PC-9 (cell line): ENCODE results near the gene TMEM214. TPM values are rescaled to one million over a fixed set of nuclear protein-coding genes. Genes with fewer than 3 reads are reported as not detected.

ENCODE experiments used
- BruUV-seq: library from RNA; stranded (reverse); fragments of 400-500 nt; replicated peaks from 2 replicates; lab custom pipeline; 2021; lab: Mats Ljungman, UMichigan
- CTCF ChIA-PET: fragments of 300-600 bp; sonication (Branson Sonifier 250); formaldehyde crosslinking; loops from one replicate; lab custom pipeline; 2022; ENCODE audit warnings: antibody characterized with exemption; lab: Charles Lee
- POLR2A ChIA-PET: fragments of 300-600 bp; sonication (Branson Sonifier 250); formaldehyde crosslinking; loops from one replicate; lab custom pipeline; 2022; ENCODE audit warnings: antibody characterized with exemption; ENCODE audit not compliant: unreplicated experiment; lab: Charles Lee
- DNase-seq, 2 experiments: peaks; one replicate each; pipeline versions ENCODE4 v3.0.0 to v3.0.0-alpha.2; 2015 to 2022; ENCODE audit warnings: mixed read lengths in 1 of 2
- H2AFZ ChIP-seq: fragments of 200-600 bp; sonication (generic); 2 replicates; pipeline ENCODE4 v1.8.1; 2017; ENCODE audit warnings: antibody characterized with exemption
- H3F3A ChIP-seq: fragments of 200-600 bp; sonication (generic); 2 replicates; pipeline ENCODE4 v1.8.1; 2017; ENCODE audit warnings: antibody characterized with exemption, mild to moderate bottlenecking, low read depth; ENCODE audit not compliant: insufficient read depth
- H3K27ac ChIP-seq: fragments of 200-600 bp; sonication (generic); 2 replicates; pipeline ENCODE4 v1.6.1; 2016; ENCODE audit warnings: mixed run types
- H3K27me3 ChIP-seq: fragments of 200-600 bp; sonication (generic); 2 replicates; pipeline ENCODE4 v1.6.1; 2016; ENCODE audit warnings: low read depth, mixed run types; ENCODE audit not compliant: insufficient read depth
- H3K36me3 ChIP-seq: fragments of 200-600 bp; sonication (generic); 2 replicates; pipeline ENCODE4 v1.6.1; 2016; ENCODE audit warnings: low read depth, mixed run types
- H3K4me1 ChIP-seq: fragments of 200-600 bp; sonication (generic); replicated peaks from 2 replicates; pipeline ENCODE4 v1.6.1; 2016; ENCODE audit warnings: mixed run types; ENCODE audit not compliant: insufficient read depth
- H3K4me2 ChIP-seq: fragments of 200-600 bp; sonication (generic); 2 replicates; pipeline ENCODE4 v1.6.1; 2017; ENCODE audit warnings: mixed run types
- H3K4me3 ChIP-seq: fragments of 200-600 bp; sonication (generic); 2 replicates; pipeline ENCODE4 v1.6.1; 2016; ENCODE audit warnings: mixed run types
- H3K79me2 ChIP-seq: fragments of 200-600 bp; sonication (generic); 2 replicates; pipeline ENCODE4 v1.6.1; 2017; ENCODE audit warnings: low read depth, mixed run types
- H3K9me2 ChIP-seq: fragments of 200-600 bp; sonication (generic); 2 replicates; pipeline ENCODE4 v1.8.1; 2017; ENCODE audit warnings: mild to moderate bottlenecking; ENCODE audit not compliant: insufficient read depth
- H3K9me3 ChIP-seq: fragments of 200-600 bp; sonication (generic); 2 replicates; pipeline ENCODE4 v1.8.1; 2016; ENCODE audit warnings: low read depth; ENCODE audit not compliant: insufficient read depth
- H4K20me1 ChIP-seq: fragments of 200-600 bp; sonication (generic); 2 replicates; pipeline ENCODE4 v1.8.1; 2017; ENCODE audit not compliant: insufficient read depth
- EZH2 ChIP-seq: fragments of 200-600 bp; sonication (generic); IDR thresholded peaks from 2 replicates; pipeline ENCODE4 v1.8.0; 2017; ENCODE audit warnings: antibody characterized with exemption, low read depth
- intact Hi-C: fragments of 100-400 bp; cut with micrococcal nuclease; formaldehyde crosslinking; loops from one replicate; pipeline ENCODE4 v1.10.0; 2022; ENCODE audit not compliant: unreplicated experiment
- total RNA-seq: library from RNA; stranded (reverse); gene quantifications from 2 replicates; pipeline ENCODE4 v1.2.3, GENCODE V29; 2021
- TF ChIP-seq, protein P1 (sequence below): fragments of 200-600 bp; sonication (generic); conservative IDR thresholded peaks from 2 replicates; pipeline ENCODE4 v1.6.1; 2017; ENCODE audit warnings: mixed run types, antibody characterized with exemption, mild to moderate bottlenecking, moderate library complexity

Gene TMEM214
- total RNA-seq, 1 experiment from 2014 or later = 65.6 TPM

DNA sequence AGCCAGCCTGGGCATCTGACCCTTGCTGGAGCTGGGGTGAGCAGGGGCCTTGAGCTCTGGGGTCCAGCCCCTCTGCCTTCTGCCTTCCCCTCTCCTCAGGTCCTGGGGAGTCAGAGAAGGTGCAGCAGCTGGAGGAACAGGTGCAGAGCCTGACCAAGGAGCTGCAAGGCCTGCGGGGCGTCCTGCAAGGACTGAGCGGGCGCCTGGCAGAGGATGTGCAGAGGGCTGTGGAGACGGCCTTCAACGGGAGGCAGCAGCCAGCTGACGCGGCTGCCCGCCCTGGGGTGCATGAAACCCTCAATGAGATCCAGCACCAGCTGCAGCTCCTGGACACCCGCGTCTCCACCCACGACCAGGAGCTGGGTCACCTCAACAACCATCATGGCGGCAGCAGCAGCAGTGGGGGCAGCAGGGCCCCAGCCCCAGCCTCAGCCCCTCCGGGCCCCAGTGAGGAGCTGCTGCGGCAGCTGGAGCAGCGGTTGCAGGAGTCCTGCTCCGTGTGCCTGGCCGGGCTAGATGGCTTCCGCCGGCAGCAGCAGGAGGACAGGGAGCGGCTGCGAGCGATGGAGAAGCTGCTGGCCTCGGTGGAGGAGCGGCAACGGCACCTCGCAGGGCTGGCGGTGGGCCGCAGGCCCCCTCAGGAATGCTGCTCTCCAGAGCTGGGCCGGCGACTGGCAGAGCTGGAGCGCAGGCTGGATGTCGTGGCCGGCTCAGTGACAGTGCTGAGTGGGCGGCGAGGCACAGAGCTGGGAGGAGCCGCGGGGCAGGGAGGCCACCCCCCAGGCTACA lies 49.4 kb downstream of the TMEM214 start:
- TF ChIP-seq, protein P1, sequence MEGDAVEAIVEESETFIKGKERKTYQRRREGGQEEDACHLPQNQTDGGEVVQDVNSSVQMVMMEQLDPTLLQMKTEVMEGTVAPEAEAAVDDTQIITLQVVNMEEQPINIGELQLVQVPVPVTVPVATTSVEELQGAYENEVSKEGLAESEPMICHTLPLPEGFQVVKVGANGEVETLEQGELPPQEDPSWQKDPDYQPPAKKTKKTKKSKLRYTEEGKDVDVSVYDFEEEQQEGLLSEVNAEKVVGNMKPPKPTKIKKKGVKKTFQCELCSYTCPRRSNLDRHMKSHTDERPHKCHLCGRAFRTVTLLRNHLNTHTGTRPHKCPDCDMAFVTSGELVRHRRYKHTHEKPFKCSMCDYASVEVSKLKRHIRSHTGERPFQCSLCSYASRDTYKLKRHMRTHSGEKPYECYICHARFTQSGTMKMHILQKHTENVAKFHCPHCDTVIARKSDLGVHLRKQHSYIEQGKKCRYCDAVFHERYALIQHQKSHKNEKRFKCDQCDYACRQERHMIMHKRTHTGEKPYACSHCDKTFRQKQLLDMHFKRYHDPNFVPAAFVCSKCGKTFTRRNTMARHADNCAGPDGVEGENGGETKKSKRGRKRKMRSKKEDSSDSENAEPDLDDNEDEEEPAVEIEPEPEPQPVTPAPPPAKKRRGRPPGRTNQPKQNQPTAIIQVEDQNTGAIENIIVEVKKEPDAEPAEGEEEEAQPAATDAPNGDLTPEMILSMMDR = no peak
- TF ChIP-seq EZH2 = no peak
- Histone ChIP-seq H3K4me3 (0 out of 2 replicates have a peak overlapping the region, but pooled peaks have one; percentile 35), H3K36me3 (no peaks in the 10 kb centered on the region), H3K4me2 (peak overlapping the region; percentile 79; the same call in 1 of the 2 replicates), H3K27ac (no peak overlapping the region), H2AFZ (no peak overlapping the region), H3K79me2 (no peaks in the 10 kb centered on the region), H3K9me3 (no peaks in the 10 kb centered on the region), H3K4me1 (peaks cover 21% of the 10 kb centered on the region), H4K20me1 (no peaks in the 10 kb centered on the region), H3F3A (peaks cover 9% of the 10 kb centered on the region; the same call in 1 of the 2 replicates), H3K27me3 (peaks cover 8% of the 10 kb centered on the region), H3K9me2 (no peaks in the 10 kb centered on the region)
- ChIA-PET CTCF (interaction anchor here (1.3 kb wide), 1 partner anchor 10 kb away, joined by 4 read pairs; no protein-coding TSS in a partner anchor), POLR2A (no interaction called here)
- DNase-seq = no peak
- intact Hi-C loops = no loop called here
- BruUV-seq = no TSS peak

DNA sequence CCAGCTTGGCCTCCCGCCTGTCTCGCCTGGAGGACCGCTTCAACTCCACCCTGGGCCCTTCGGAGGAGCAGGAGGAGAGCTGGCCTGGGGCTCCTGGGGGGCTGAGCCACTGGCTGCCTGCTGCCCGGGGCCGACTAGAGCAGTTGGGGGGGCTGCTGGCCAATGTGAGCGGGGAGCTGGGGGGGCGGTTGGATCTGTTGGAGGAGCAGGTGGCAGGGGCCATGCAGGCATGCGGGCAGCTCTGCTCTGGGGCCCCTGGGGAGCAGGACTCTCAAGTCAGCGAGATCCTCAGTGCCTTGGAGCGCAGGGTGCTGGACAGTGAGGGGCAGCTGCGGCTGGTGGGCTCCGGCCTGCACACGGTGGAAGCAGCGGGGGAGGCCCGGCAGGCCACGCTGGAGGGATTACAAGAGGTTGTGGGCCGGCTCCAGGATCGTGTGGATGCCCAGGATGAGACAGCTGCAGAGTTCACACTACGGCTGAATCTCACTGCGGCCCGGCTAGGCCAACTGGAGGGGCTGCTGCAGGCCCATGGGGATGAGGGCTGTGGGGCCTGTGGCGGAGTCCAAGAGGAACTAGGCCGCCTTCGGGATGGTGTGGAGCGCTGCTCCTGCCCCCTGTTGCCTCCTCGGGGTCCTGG lies 50.1 kb downstream of the TMEM214 start:
- Histone ChIP-seq H2AFZ (no peak overlapping the region), H4K20me1 (no peaks in the 10 kb centered on the region), H3K36me3 (no peaks in the 10 kb centered on the region), H3F3A (peaks cover 9% of the 10 kb centered on the region; the same call in 1 of the 2 replicates), H3K9me3 (no peaks in the 10 kb centered on the region), H3K27ac (no peak overlapping the region), H3K79me2 (no peaks in the 10 kb centered on the region), H3K27me3 (0 out of 2 replicates have a peak, but pooled peaks cover under 1% of the 10 kb centered on the region), H3K4me3 (no peak overlapping the region), H3K4me2 (no peak overlapping the region), H3K4me1 (peaks cover 25% of the 10 kb centered on the region), H3K9me2 (no peaks in the 10 kb centered on the region)
- DNase-seq = no peak
- ChIA-PET CTCF (no interaction called here), POLR2A (interaction anchor here (0.6 to 1.0 kb wide), 3 partner anchors 31 to 101 kb away, joined by 3 to 20 read pairs (median 5); no protein-coding TSS in a partner anchor)
- BruUV-seq = no TSS peak
- TF ChIP-seq, protein P1 = no peak
- no peak for TF ChIP-seq EZH2
- intact Hi-C loops = no loop called here

DNA sequence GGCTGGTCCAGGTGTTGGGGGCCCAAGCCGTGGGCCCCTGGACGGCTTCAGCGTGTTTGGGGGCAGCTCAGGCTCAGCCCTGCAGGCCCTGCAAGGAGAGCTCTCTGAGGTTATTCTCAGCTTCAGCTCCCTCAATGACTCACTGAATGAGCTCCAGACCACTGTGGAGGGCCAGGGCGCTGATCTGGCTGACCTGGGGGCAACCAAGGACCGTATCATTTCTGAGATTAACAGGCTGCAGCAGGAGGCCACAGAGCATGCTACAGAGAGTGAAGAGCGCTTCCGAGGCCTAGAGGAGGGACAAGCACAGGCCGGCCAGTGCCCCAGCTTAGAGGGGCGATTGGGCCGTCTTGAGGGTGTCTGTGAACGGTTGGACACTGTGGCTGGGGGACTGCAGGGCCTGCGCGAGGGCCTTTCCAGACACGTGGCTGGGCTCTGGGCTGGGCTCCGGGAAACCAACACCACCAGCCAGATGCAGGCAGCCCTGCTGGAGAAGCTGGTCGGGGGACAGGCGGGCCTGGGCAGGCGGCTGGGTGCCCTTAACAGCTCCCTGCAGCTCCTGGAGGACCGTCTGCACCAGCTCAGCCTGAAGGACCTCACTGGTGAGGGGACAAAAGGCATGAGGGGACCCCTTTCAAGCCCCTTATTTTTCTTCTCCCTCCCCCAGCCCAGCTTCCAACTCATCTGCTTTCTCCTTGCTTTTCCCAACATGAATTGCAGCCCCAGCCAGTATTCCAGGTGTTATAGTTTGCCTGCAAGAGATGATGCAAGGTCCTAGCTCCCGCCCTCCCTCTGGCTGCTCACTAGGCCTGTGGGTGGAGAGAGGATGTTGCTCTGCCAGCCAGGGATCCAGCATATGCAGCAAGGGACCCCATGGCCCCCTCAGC lies 50.9 kb downstream of the TMEM214 start:
- H3K36me3 ChIP-seq = no peaks in the 10 kb centered on the region
- no peaks in the 10 kb centered on the region for H3K27me3 ChIP-seq
- H2AFZ ChIP-seq = no peak overlapping the region
- no peaks in the 10 kb centered on the region for H4K20me1 ChIP-seq
- H3K79me2 ChIP-seq = no peaks in the 10 kb centered on the region
- no peak overlapping the region for H3K4me2 ChIP-seq
- no peaks in the 10 kb centered on the region for H3K9me3 ChIP-seq
- ChIA-PET POLR2A (interaction anchor here (0.6 to 1.0 kb wide), 4 partner anchors 32 to 122 kb away, joined by 3 to 20 read pairs (median 5); no protein-coding TSS in a partner anchor), CTCF (no interaction called here)
- H3K9me2 ChIP-seq = no peaks in the 10 kb centered on the region
- H3F3A ChIP-seq = peaks cover 9% of the 10 kb centered on the region; the same call in 1 of the 2 replicates
- DNase-seq = peak in 1 of 2 experiments; percentile 31
- peaks cover 25% of the 10 kb centered on the region for H3K4me1 ChIP-seq
- no peak overlapping the region for H3K27ac ChIP-seq
- BruUV-seq = no TSS peak
- intact Hi-C loops = loop anchor here (2.0 kb wide), 2 partner anchors 63 to 237 kb away; no protein-coding TSS in a partner anchor
- H3K4me3 ChIP-seq = no peak overlapping the region
- TF ChIP-seq EZH2 = no peak
- TF ChIP-seq, protein P1 = no peak
